Lung (tissue), 12 donors: Measurements from ENCODE around the gene BIN1. TPM values are rescaled to one million over a fixed set of nuclear protein-coding genes. Genes with fewer than 3 reads are reported as not detected.

Experiments
- ATAC-seq: fragments of 200-7000 bp; cut with Tn5 transposase; one replicate; pipeline ENCODE4 v1.9.1; 2020; ENCODE audit warnings: moderate number of reproducible peaks; ENCODE audit not compliant: insufficient read depth, low FRiP score
- DNase-seq, 3 donors: peaks; one replicate each; pipeline ENCODE4 v3.0.0-alpha.2; 2013 to 2017
- H3K27ac ChIP-seq, 2 donors: one replicate each; pipeline ENCODE4 v1.5.1; 2013; ENCODE audit warnings: mild to moderate bottlenecking in 2 of 2, moderate library complexity in 2 of 2, control low read depth in 1 of 2, inconsistent platforms in 1 of 2, low read depth in 1 of 2, low read length in 1 of 2
- H3K27me3 ChIP-seq, 3 donors: one replicate each; pipeline ENCODE4 v1.5.1; 2013; ENCODE audit warnings: low read length in 2 of 3; ENCODE audit not compliant: control insufficient read depth in 3 of 3, insufficient read depth in 3 of 3
- H3K36me3 ChIP-seq, 4 donors: one replicate each; pipeline ENCODE4 v1.5.1; 2013; ENCODE audit warnings: low read length in 4 of 4, mild to moderate bottlenecking in 1 of 4, moderate library complexity in 1 of 4; ENCODE audit not compliant: control insufficient read depth in 4 of 4, insufficient read depth in 4 of 4
- H3K4me1 ChIP-seq, 5 donors: one replicate each; pipeline ENCODE4 v1.5.1; 2013; ENCODE audit warnings: low read length in 5 of 5, mild to moderate bottlenecking in 2 of 5, moderate library complexity in 1 of 5; ENCODE audit not compliant: control insufficient read depth in 5 of 5, insufficient read depth in 5 of 5
- H3K4me3 ChIP-seq: one replicate; pipeline ENCODE4 v1.5.1; 2013; ENCODE audit warnings: mild to moderate bottlenecking, control low read depth, moderate library complexity
- H3K9ac ChIP-seq, 2 donors: one replicate each; pipeline ENCODE4 v1.5.1; 2013; ENCODE audit warnings: low read length in 2 of 2, control low read depth in 1 of 2; ENCODE audit not compliant: insufficient read depth in 1 of 2
- H3K9me3 ChIP-seq, 4 donors: one replicate each; pipeline ENCODE4 v1.5.1; 2013; ENCODE audit warnings: low read length in 3 of 4, mild to moderate bottlenecking in 1 of 4, moderate library complexity in 1 of 4; ENCODE audit not compliant: control insufficient read depth in 4 of 4, insufficient read depth in 3 of 4
- WGBS, 2 donors: extraction: QIAGEN DNeasy Blood & Tissue Kit; methylation state at CpG; one replicate each; pipeline ENCODE4 v1.1.7; 2013; 5-methylcytosine and 5-hydroxymethylcytosine counted together
- polyA plus RNA-seq, 2 donors: library from polyadenylated mRNA; stranded (reverse); fragments of 200-250 nt; gene quantifications; one replicate each; pipeline ENCODE4 v1.2.1, GENCODE V29; 2013
- total RNA-seq, 2 donors: library from RNA; depleted of rRNA in 1 of 2; stranded (reverse); fragments of >200 nt in 1 of 2; gene quantifications; one replicate each; pipeline ENCODE4 v1.2.1, GENCODE V29; 2014 to 2021
- TF ChIP-seq, protein P1 (sequence below): IDR thresholded peaks from 2 replicates; pipeline ENCODE4 v1.5.1; 2012; ENCODE audit warnings: mild to moderate bottlenecking; ENCODE audit errors: control extremely low read depth, extremely low read depth
- donor health status: control.
- donor health status: control.
- donor health status: Bipolar disorder and iron deficiency.
- donor health status: healthy.
- donor health status: DM: yes; HTN: yes; CAD: no.

Gene BIN1
- total and polyA plus RNA-seq, 4 donors, result 28.8 to 41.7 (median 36.2) TPM

DNA sequence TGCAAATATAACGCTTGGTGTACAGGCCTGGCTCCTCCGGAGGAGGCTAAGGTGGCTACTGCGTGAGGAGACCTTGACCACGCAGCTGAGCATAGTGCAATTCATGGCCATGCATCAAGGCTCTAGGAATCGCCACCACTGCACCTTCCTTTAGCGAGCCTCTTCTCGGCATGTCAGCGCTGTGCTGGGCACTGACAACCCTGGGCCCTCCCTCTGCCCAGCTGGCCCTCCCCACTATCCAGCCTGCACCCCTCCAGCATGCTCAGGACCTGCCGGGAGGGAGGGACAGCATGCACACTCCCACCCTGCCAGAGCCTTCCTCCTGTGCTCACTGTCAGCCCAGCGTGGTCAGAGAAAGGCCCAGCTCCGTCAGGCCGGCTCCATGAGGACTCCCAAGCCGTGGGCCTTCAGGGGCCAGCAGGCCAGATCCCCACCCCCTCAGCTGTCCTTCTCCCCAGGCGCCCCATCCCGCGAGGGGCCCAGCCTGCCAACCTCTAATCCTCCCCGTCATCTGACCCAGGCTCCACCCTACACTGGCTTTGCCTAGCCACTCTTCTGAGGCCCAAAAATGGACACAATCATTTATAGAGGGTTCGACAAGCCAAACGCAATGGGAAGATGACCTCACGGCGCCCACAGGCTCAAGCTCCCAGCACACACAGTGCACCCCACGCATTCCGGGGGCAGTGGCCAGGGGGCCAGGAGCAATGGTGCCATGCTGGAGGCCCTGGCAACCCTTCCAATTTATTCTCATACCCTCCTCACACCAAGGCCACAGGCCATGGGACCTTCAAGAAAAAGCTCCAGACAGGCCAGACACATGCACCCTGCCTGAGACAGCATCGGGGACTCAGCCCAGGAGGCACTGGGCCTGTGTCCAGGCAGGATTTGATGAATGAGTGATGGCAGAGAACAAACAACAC is 3.5 kb downstream of the BIN1 start:
- WGBS, 2 donors, result 90 to 92% methylated on average over 23 to 24 of the region's 24 CpGs
- peaks cover 0 to 52% (median 21%) of the 10 kb centered on the region in 5 donors for H3K4me1 ChIP-seq
- H3K27ac ChIP-seq, result no peak overlapping the region
- H3K9me3 ChIP-seq, result no peaks in the 10 kb centered on the region
- H3K27me3 ChIP-seq, result no peaks in the 10 kb centered on the region
- no peak overlapping the region for H3K4me3 ChIP-seq
- ATAC-seq, result no peak
- peaks cover 0 to 3% (median 1%) of the 10 kb centered on the region in 4 donors for H3K36me3 ChIP-seq
- DNase-seq, result no peak
- no peak overlapping the region for H3K9ac ChIP-seq
- TF ChIP-seq, protein P1, sequence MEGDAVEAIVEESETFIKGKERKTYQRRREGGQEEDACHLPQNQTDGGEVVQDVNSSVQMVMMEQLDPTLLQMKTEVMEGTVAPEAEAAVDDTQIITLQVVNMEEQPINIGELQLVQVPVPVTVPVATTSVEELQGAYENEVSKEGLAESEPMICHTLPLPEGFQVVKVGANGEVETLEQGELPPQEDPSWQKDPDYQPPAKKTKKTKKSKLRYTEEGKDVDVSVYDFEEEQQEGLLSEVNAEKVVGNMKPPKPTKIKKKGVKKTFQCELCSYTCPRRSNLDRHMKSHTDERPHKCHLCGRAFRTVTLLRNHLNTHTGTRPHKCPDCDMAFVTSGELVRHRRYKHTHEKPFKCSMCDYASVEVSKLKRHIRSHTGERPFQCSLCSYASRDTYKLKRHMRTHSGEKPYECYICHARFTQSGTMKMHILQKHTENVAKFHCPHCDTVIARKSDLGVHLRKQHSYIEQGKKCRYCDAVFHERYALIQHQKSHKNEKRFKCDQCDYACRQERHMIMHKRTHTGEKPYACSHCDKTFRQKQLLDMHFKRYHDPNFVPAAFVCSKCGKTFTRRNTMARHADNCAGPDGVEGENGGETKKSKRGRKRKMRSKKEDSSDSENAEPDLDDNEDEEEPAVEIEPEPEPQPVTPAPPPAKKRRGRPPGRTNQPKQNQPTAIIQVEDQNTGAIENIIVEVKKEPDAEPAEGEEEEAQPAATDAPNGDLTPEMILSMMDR, result no peak

DNA sequence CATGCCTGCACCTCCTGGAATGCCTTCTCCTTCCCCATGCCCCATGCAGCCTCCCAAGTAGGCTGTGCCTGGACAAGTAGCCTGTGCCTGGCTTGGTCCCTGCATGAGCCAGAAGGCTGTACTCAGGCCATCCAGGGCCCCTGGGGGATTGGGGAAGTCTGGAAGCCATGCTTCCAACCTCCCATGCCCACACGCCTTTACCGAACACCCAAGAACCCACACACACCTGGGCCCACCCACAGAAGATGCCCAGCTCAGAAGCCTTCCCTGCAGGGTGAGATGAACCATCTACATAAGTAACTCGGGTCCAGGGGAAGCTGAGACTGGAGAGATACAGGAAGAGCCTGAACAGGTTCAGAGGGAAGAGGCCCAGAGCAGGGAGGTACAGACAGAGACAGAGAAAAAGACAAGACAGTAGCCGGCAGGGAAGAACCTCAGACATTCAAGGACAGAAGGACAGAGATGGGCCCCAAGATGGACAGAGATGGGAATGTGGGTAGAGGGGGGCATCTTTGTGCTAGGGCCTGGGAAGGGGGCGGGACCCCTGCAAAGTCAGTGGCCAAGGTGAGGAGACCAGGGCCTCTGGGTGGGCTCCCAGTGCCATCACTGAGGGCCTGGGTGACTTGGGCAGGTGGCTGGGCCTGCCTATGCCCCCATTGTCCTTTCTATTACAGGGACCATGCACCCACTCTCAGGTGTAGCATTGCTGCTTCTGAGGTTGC is 4.3 kb downstream of the BIN1 start:
- Histone ChIP-seq H3K27ac (no peak overlapping the region), H3K4me3 (no peak overlapping the region), H3K4me1 (peaks cover 0 to 49% (median 21%) of the 10 kb centered on the region in 5 donors), H3K9ac (no peak overlapping the region), H3K36me3 (peaks cover 0 to 3% (median 1%) of the 10 kb centered on the region in 4 donors), H3K9me3 (no peaks in the 10 kb centered on the region), H3K27me3 (no peaks in the 10 kb centered on the region)
- 83 to 93% methylated on average over 5 of the region's 5 CpGs for WGBS, 2 donors
- no peak for ATAC-seq
- no peak for DNase-seq
- TF ChIP-seq, protein P1, result no peak

DNA sequence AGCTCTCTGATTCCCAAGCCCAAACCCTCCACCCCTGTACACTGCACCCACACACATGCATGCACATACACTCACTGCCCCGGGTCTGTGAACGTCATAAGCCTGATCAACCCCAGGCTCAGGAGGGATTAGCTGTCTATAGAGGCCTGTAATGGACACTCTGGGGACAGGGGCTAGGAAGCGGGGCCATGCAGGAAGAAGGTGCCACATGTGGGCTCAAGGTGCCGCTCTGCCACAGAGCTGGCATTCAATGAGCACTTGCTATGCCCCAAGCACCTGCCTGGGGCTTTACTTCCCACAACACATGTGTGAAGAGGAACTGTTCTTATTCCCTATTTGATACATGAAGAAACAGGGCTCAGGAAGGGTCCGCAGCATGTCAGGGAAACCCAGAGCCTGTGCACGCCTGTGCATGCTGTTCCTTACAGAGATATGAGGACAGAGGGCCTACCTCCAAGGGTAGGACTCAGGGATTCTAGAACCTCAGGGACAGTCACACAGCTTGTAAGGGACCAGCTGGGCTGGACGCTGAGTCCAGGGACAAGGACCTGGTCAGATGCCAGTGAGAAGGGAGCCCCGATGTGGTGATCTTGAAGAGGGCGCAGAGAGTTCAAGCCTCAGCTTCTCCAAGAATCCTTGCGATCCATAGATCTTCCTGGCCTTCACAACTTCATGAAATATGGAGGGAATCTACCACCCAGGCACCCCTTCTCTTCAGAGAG is 5.0 kb downstream of the BIN1 start:
- WGBS, 2 donors, result 79 to 92% methylated on average over 10 of the region's 10 CpGs
- Histone ChIP-seq H3K9me3 (no peaks in the 10 kb centered on the region), H3K4me1 (peaks cover 0 to 51% (median 21%) of the 10 kb centered on the region in 5 donors), H3K9ac (no peak overlapping the region), H3K4me3 (no peak overlapping the region), H3K27ac (no peak overlapping the region), H3K36me3 (peaks cover 0 to 3% (median 1%) of the 10 kb centered on the region in 4 donors), H3K27me3 (no peaks in the 10 kb centered on the region)
- no peak for DNase-seq
- TF ChIP-seq, protein P1, result no peak
- ATAC-seq, result no peak
